OCI-LY7 (cell line): ENCODE measurements around the gene JAZF1. TPM values are rescaled to one million over a fixed set of nuclear protein-coding genes. Genes with fewer than 3 reads are reported as not detected.

Experiments used
- BruUV-seq: library from RNA; stranded (reverse); fragments of 400-500 nt; replicated peaks from 2 replicates; lab custom pipeline; 2021; lab: Mats Ljungman, UMichigan
- CTCF ChIA-PET: fragments of 300-600 bp; sonication (Branson Sonifier 250); formaldehyde crosslinking; loops from one replicate; lab custom pipeline; 2022; ENCODE audit warnings: antibody characterized with exemption; ENCODE audit not compliant: unreplicated experiment; lab: Charles Lee
- POLR2A ChIA-PET: fragments of 300-600 bp; sonication (Branson Sonifier 250); formaldehyde crosslinking; loops from one replicate; lab custom pipeline; 2022; ENCODE audit warnings: antibody characterized with exemption; lab: Charles Lee
- DNase-seq: peaks from one replicate; pipeline ENCODE4 v3.0.0-alpha.2; 2015; ENCODE audit warnings: low spot score
- H2AFZ ChIP-seq: fragments of 200-600 bp; sonication (generic), shearing (Covaris generic); 2 replicates; pipeline ENCODE4 v1.6.1; 2014; ENCODE audit warnings: mild to moderate bottlenecking, antibody characterized with exemption, low read length, moderate library complexity
- H3K27ac ChIP-seq: fragments of 200-600 bp; sonication (generic); 2 replicates; pipeline ENCODE4 v1.5.1; 2014; ENCODE audit warnings: mixed run types, low read depth, mild to moderate bottlenecking, moderate library complexity, low read length, inconsistent platforms; ENCODE audit not compliant: poor library complexity, severe bottlenecking
- H3K36me3 ChIP-seq: fragments of 200-600 bp; sonication (generic); 2 replicates; pipeline ENCODE4 v1.6.1; 2014; ENCODE audit warnings: mild to moderate bottlenecking, antibody characterized with exemption, low read length, moderate library complexity, mixed read lengths; ENCODE audit not compliant: insufficient read depth
- H3K4me1 ChIP-seq: fragments of 200-600 bp; sonication (generic); 2 replicates; pipeline ENCODE4 v1.5.1; 2014; ENCODE audit warnings: mild to moderate bottlenecking, low read length; ENCODE audit not compliant: insufficient read depth, poor library complexity, severe bottlenecking
- H3K4me2 ChIP-seq: fragments of 200-600 bp; sonication (generic); 2 replicates; pipeline ENCODE4 v1.6.1; 2014; ENCODE audit warnings: mild to moderate bottlenecking, low read length
- H3K4me3 ChIP-seq: fragments of 200-600 bp; sonication (generic); 2 replicates; pipeline ENCODE4 v1.5.1; 2014; ENCODE audit warnings: mild to moderate bottlenecking, low read depth, low read length; ENCODE audit not compliant: poor library complexity, severe bottlenecking
- H3K79me2 ChIP-seq: fragments of 200-600 bp; sonication (generic); 2 replicates; pipeline ENCODE4 v1.6.1; 2016; ENCODE audit warnings: low read depth, mild to moderate bottlenecking, low read length, moderate library complexity, mixed read lengths; ENCODE audit not compliant: insufficient read depth
- H3K9me2 ChIP-seq: fragments of 200-600 bp; sonication (generic); 2 replicates; pipeline ENCODE4 v1.6.1; 2016; ENCODE audit warnings: mild to moderate bottlenecking, low read length, mixed read lengths; ENCODE audit not compliant: insufficient read depth
- H3K9me3 ChIP-seq: fragments of 200-600 bp; sonication (generic); 2 replicates; pipeline ENCODE4 v1.6.1; 2014; ENCODE audit warnings: mild to moderate bottlenecking, mixed run types, low read length, mixed read lengths
- H4K20me1 ChIP-seq: fragments of 200-600 bp; sonication (generic); 2 replicates; pipeline ENCODE4 v1.6.1; 2014; ENCODE audit warnings: mild to moderate bottlenecking, antibody characterized with exemption, low read length, moderate library complexity, mixed read lengths; ENCODE audit not compliant: insufficient read depth
- EZH2phosphoT487 ChIP-seq: fragments of 200-600 bp; sonication (generic); IDR thresholded peaks from 2 replicates; pipeline ENCODE4 v1.6.1; 2018; ENCODE audit warnings: low read depth, borderline replicate concordance, mild to moderate bottlenecking, mixed run types, antibody characterized with exemption, low read length, moderate library complexity, mixed read lengths
- intact Hi-C: fragments of 100-400 bp; cut with micrococcal nuclease; formaldehyde crosslinking; loops from one replicate; pipeline ENCODE4 v1.10.0; 2022; ENCODE audit not compliant: unreplicated experiment
- total RNA-seq, 2 experiments: library from RNA; depleted of rRNA in 1 of 2; stranded (reverse); fragments of >200 nt in 1 of 2; shearing (Covaris generic) in 1 of 2; gene quantifications; 2 replicates each; pipeline ENCODE4 v1.2.3, GENCODE V29; 2014 to 2022
- TF ChIP-seq, protein P1 (sequence below): fragments of 200-600 bp; sonication (generic); conservative IDR thresholded peaks from 2 replicates; pipeline ENCODE4 v1.5.1; 2014; ENCODE audit warnings: mild to moderate bottlenecking, antibody characterized with exemption, low read length, moderate library complexity, mixed read lengths

The JAZF1 gene
- total RNA-seq, 2 experiments from 2014 or later = 6.3 to 25.0 TPM

- POLR2A ChIA-PET = no interaction called here
These were observed 98.5 kb downstream of the JAZF1 start for GRCh38 chr7:28082071-28082470.

GRCh38 chr7:28081016-28081415 is 99.6 kb downstream of the JAZF1 start:
- no peak for TF ChIP-seq EZH2phosphoT487
- TF ChIP-seq, protein P1, sequence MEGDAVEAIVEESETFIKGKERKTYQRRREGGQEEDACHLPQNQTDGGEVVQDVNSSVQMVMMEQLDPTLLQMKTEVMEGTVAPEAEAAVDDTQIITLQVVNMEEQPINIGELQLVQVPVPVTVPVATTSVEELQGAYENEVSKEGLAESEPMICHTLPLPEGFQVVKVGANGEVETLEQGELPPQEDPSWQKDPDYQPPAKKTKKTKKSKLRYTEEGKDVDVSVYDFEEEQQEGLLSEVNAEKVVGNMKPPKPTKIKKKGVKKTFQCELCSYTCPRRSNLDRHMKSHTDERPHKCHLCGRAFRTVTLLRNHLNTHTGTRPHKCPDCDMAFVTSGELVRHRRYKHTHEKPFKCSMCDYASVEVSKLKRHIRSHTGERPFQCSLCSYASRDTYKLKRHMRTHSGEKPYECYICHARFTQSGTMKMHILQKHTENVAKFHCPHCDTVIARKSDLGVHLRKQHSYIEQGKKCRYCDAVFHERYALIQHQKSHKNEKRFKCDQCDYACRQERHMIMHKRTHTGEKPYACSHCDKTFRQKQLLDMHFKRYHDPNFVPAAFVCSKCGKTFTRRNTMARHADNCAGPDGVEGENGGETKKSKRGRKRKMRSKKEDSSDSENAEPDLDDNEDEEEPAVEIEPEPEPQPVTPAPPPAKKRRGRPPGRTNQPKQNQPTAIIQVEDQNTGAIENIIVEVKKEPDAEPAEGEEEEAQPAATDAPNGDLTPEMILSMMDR = no peak
- Histone ChIP-seq H3K27ac (no peak overlapping the region), H3K36me3 (no peaks in the 10 kb centered on the region), H3K9me3 (no peaks in the 10 kb centered on the region), H2AFZ (no peak overlapping the region), H3K4me1 (peaks cover 3% of the 10 kb centered on the region), H4K20me1 (peaks cover 8% of the 10 kb centered on the region), H3K9me2 (no peaks in the 10 kb centered on the region), H3K79me2 (0 out of 2 replicates have a peak, but pooled peaks cover 4% of the 10 kb centered on the region), H3K4me2 (no peak overlapping the region), H3K4me3 (no peak overlapping the region)
- intact Hi-C loops = no loop called here
- DNase-seq = no peak
- no TSS peak for BruUV-seq
- ChIA-PET POLR2A (interaction anchor here (0.6 to 1.2 kb wide), 2 partner anchors 11 to 13 kb away, joined by 3 to 4 read pairs; no protein-coding TSS in a partner anchor), CTCF (interaction anchor here (0.6 kb wide), 1 partner anchor 19 kb away, joined by 3 read pairs; no protein-coding TSS in a partner anchor)

More at GRCh38 chr7:28082071-28082470, 98.5 kb downstream of the JAZF1 start:
- Histone ChIP-seq H3K27ac (no peak overlapping the region), H3K4me3 (no peak overlapping the region), H4K20me1 (peaks cover 15% of the 10 kb centered on the region), H3K9me3 (no peaks in the 10 kb centered on the region), H3K9me2 (no peaks in the 10 kb centered on the region), H3K36me3 (no peaks in the 10 kb centered on the region), H3K79me2 (0 out of 2 replicates have a peak, but pooled peaks cover 4% of the 10 kb centered on the region), H3K4me2 (no peak overlapping the region), H3K4me1 (peaks cover 11% of the 10 kb centered on the region), H2AFZ (no peak overlapping the region)
- TF ChIP-seq, protein P1 = no peak
- no peak for TF ChIP-seq EZH2phosphoT487
- CTCF ChIA-PET = no interaction called here
- intact Hi-C loops = no loop called here
- DNase-seq = no peak
- no TSS peak for BruUV-seq
